ENCODE results near the gene CES1. TPM values are rescaled to one million over a fixed set of nuclear protein-coding genes. Genes with fewer than 3 reads are reported as not detected.

Gene CES1
- total RNA-seq, 1 experiment from 2014 or later: 625 TPM

DNA sequence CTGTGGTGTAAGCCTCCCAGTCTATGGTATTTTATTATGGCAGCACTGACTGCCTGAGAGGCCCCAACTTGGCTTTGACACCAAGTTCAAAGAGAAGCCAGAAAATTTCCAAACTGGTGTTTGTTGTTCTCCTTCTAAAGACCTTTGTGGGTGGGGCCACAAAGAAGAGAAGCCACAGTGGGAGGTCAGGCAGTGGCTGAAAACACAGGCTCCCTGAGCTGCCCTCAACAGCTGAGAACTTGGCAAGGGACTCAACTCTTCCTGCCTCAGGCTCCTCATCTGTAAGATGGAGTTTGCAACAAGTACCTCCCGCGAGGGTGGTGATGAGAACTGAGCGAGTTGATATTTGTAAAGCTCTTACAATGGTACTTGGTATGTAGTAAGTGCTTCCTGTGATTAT is 24.1 kb upstream of the CES1 start:
- H3K4me1 ChIP-seq (ENCODE audit: insufficient read depth, low read length, poor library complexity, severe bottlenecking): no peaks in the 10 kb centered on the region
- no TSS peak for BruUV-seq (replicated peaks)
- H3K27ac ChIP-seq (ENCODE audit: low read depth, low read length, poor library complexity, severe bottlenecking): no peak overlapping the region
- H3K27me3 ChIP-seq (replicated peaks; ENCODE audit: insufficient read depth, low read depth, low read length, poor library complexity): peaks cover 9% of the 10 kb centered on the region
- DNase-seq (ENCODE audit: low spot score): peak; percentile 21
- no peaks in the 10 kb centered on the region for H3K9me3 ChIP-seq (ENCODE audit: low read depth, low read length, poor library complexity, severe bottlenecking)
- TF ChIP-seq, protein P1, sequence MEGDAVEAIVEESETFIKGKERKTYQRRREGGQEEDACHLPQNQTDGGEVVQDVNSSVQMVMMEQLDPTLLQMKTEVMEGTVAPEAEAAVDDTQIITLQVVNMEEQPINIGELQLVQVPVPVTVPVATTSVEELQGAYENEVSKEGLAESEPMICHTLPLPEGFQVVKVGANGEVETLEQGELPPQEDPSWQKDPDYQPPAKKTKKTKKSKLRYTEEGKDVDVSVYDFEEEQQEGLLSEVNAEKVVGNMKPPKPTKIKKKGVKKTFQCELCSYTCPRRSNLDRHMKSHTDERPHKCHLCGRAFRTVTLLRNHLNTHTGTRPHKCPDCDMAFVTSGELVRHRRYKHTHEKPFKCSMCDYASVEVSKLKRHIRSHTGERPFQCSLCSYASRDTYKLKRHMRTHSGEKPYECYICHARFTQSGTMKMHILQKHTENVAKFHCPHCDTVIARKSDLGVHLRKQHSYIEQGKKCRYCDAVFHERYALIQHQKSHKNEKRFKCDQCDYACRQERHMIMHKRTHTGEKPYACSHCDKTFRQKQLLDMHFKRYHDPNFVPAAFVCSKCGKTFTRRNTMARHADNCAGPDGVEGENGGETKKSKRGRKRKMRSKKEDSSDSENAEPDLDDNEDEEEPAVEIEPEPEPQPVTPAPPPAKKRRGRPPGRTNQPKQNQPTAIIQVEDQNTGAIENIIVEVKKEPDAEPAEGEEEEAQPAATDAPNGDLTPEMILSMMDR (conservative IDR thresholded peaks at IDR 0.05; ENCODE audit: low read depth, low read length): no peak
- no peak for TF ChIP-seq EZH2 (IDR thresholded peaks at IDR 0.05; ENCODE audit: borderline replicate concordance, low read depth, low read length, poor library complexity, severe bottlenecking)
- no peaks in the 10 kb centered on the region for H3K36me3 ChIP-seq (ENCODE audit: insufficient read depth, low read length, poor library complexity, severe bottlenecking)
- H3K4me3 ChIP-seq (ENCODE audit: low read depth, low read length, poor library complexity, severe bottlenecking): no peak overlapping the region
- ChIA-PET CTCF (no interaction called here), POLR2A (ENCODE audit: low non-redundant PET) (no interaction called here)
- intact Hi-C loops (cut with micrococcal nuclease; ENCODE audit: unreplicated experiment): no loop called here

DNA sequence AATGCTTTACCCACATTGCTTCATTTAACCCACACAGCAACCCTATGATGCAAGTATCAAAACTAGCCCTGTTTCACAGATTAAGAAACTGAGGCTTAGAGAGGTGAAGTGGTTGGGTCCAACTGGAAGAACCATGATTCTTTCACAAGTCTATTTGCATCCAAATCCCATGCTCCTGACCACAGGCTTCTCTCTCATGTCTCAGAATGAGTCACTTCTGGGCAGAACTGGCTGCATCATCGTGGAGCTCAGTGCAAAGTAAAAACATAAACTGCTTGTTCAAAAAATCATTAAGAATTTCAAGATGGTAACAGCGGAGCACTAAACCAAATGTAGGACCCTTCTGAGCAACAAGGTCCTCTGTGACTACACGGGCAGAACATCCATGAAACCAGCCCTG is 20.2 kb upstream of the CES1 start:
- H3K9me3 ChIP-seq (ENCODE audit: low read depth, low read length, poor library complexity, severe bottlenecking): no peaks in the 10 kb centered on the region
- H3K36me3 ChIP-seq (ENCODE audit: insufficient read depth, low read length, poor library complexity, severe bottlenecking): no peaks in the 10 kb centered on the region
- H3K27me3 ChIP-seq (replicated peaks; ENCODE audit: insufficient read depth, low read depth, low read length, poor library complexity): peaks cover 19% of the 10 kb centered on the region
- ChIA-PET POLR2A (ENCODE audit: low non-redundant PET) (no interaction called here), CTCF (no interaction called here)
- intact Hi-C loops (cut with micrococcal nuclease; ENCODE audit: unreplicated experiment): no loop called here
- no TSS peak for BruUV-seq (replicated peaks)
- no peaks in the 10 kb centered on the region for H3K4me1 ChIP-seq (ENCODE audit: insufficient read depth, low read length, poor library complexity, severe bottlenecking)
- TF ChIP-seq EZH2 (IDR thresholded peaks at IDR 0.05; ENCODE audit: borderline replicate concordance, low read depth, low read length, poor library complexity, severe bottlenecking): no peak
- TF ChIP-seq, protein P1 (conservative IDR thresholded peaks at IDR 0.05; ENCODE audit: low read depth, low read length): no peak
- no peak overlapping the region for H3K4me3 ChIP-seq (ENCODE audit: low read depth, low read length, poor library complexity, severe bottlenecking)
- no peak overlapping the region for H3K27ac ChIP-seq (ENCODE audit: low read depth, low read length, poor library complexity, severe bottlenecking)
- DNase-seq (ENCODE audit: low spot score): no peak

DNA sequence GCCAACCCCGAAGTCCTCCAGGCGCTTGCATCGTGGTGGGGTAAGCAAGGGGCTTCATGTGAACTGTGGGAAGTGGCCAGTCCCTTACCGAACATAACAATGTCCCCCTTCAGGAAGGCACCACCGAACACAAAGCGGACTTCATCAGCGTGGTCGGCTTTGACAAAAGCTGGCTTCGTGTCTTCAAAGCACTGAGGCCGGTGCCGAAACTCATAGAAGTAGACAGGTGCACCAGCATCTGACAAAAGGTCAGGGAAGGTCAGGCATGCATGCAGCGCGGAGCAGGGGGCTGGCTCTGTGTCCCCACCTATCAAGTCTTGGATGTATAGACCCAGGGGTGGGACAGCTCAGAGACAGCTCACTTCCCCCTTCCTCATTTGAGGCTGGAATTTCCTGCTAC is 16.6 kb upstream of the CES1 start:
- no peak overlapping the region for H3K4me3 ChIP-seq (ENCODE audit: low read depth, low read length, poor library complexity, severe bottlenecking)
- ChIA-PET CTCF (no interaction called here), POLR2A (ENCODE audit: low non-redundant PET) (interaction anchor here (0.6 kb wide), 1 partner anchor 9 kb away, joined by 3 read pairs; no protein-coding TSS in a partner anchor)
- H3K27ac ChIP-seq (ENCODE audit: low read depth, low read length, poor library complexity, severe bottlenecking): no peak overlapping the region
- no peaks in the 10 kb centered on the region for H3K9me3 ChIP-seq (ENCODE audit: low read depth, low read length, poor library complexity, severe bottlenecking)
- BruUV-seq (replicated peaks): no TSS peak
- intact Hi-C loops (cut with micrococcal nuclease; ENCODE audit: unreplicated experiment): loop anchor here (10.0 kb wide), 2 partner anchors 285 to 465 kb away; partner anchors contain the start of gene CAPNS2
- peaks cover 4% of the 10 kb centered on the region for H3K4me1 ChIP-seq (ENCODE audit: insufficient read depth, low read length, poor library complexity, severe bottlenecking)
- no peaks in the 10 kb centered on the region for H3K36me3 ChIP-seq (ENCODE audit: insufficient read depth, low read length, poor library complexity, severe bottlenecking)
- peaks cover 19% of the 10 kb centered on the region for H3K27me3 ChIP-seq (replicated peaks; ENCODE audit: insufficient read depth, low read depth, low read length, poor library complexity)
- TF ChIP-seq, protein P1 (conservative IDR thresholded peaks at IDR 0.05; ENCODE audit: low read depth, low read length): no peak
- TF ChIP-seq EZH2 (IDR thresholded peaks at IDR 0.05; ENCODE audit: borderline replicate concordance, low read depth, low read length, poor library complexity, severe bottlenecking): no peak
- no peak for DNase-seq (ENCODE audit: low spot score)
